Liver (tissue), 9 donors: ENCODE results near the gene QDPR. TPM values are rescaled to one million over a fixed set of nuclear protein-coding genes. Genes with fewer than 3 reads are reported as not detected.

Experiments
- DNase-seq: peaks from one replicate; pipeline ENCODE4 v3.0.0-alpha.2; 2017; ENCODE audit warnings: low spot score
- H3K27ac ChIP-seq, 2 donors: one replicate each; pipeline ENCODE4 v1.7.0; 2013; ENCODE audit warnings: inconsistent platforms in 2 of 2, low read length in 2 of 2, control low read depth in 1 of 2, low read depth in 1 of 2, mild to moderate bottlenecking in 1 of 2
- H3K27me3 ChIP-seq, 4 donors: one replicate each; pipeline versions ENCODE4 v1.6.1 to v1.7.0; 2013; ENCODE audit warnings: low read length in 3 of 4, inconsistent platforms in 1 of 4, mild to moderate bottlenecking in 1 of 4, moderate library complexity in 1 of 4; ENCODE audit not compliant: control insufficient read depth in 4 of 4, insufficient read depth in 4 of 4
- H3K36me3 ChIP-seq, 4 donors: one replicate each; pipeline versions ENCODE4 v1.6.1 to v1.7.0; 2013; ENCODE audit warnings: low read length in 3 of 4, mild to moderate bottlenecking in 3 of 4, low read depth in 1 of 4, moderate library complexity in 1 of 4; ENCODE audit not compliant: control insufficient read depth in 4 of 4, insufficient read depth in 3 of 4
- H3K4me1 ChIP-seq, 4 donors: one replicate each; pipeline versions ENCODE4 v1.6.1 to v1.7.0; 2013; ENCODE audit warnings: low read length in 3 of 4, mild to moderate bottlenecking in 3 of 4, moderate library complexity in 1 of 4; ENCODE audit not compliant: control insufficient read depth in 4 of 4, insufficient read depth in 4 of 4
- H3K4me3 ChIP-seq, 3 donors: one replicate each; pipeline versions ENCODE4 v1.6.1 to v1.7.0; 2013; ENCODE audit warnings: low read length in 3 of 3, control low read depth in 1 of 3, low read depth in 1 of 3, mild to moderate bottlenecking in 1 of 3
- H3K9ac ChIP-seq, 2 donors: one replicate each; pipeline ENCODE4 v1.7.0; 2013; ENCODE audit warnings: low read length in 2 of 2, mild to moderate bottlenecking in 2 of 2, moderate library complexity in 2 of 2, control low read depth in 1 of 2, low read depth in 1 of 2
- H3K9me3 ChIP-seq, 4 donors: one replicate each; pipeline versions ENCODE4 v1.6.1 to v1.7.0; 2013; ENCODE audit warnings: low read length in 3 of 4; ENCODE audit not compliant: control insufficient read depth in 4 of 4
- FOXA1 ChIP-seq: IDR thresholded peaks from 2 replicates; pipeline ENCODE4 v1.6.1; 2016; ENCODE audit warnings: antibody characterized with exemption
- FOXA2 ChIP-seq: IDR thresholded peaks from 2 replicates; pipeline ENCODE4 v1.6.1; 2016; ENCODE audit warnings: antibody characterized with exemption
- GABPA ChIP-seq, 2 donors: IDR thresholded peaks in 1 of 2; conservative IDR thresholded peaks in 1 of 2; 2 replicates each; pipeline ENCODE4 v1.6.1; 2016; ENCODE audit warnings: antibody characterized with exemption in 2 of 2, mild to moderate bottlenecking in 1 of 2, moderate library complexity in 1 of 2
- HNF4A ChIP-seq, 2 donors: conservative IDR thresholded peaks; 2 replicates each; pipeline ENCODE4 v1.6.1; 2016; ENCODE audit warnings: antibody characterized with exemption in 2 of 2, mild to moderate bottlenecking in 2 of 2
- HNF4G ChIP-seq: IDR thresholded peaks from 2 replicates; pipeline ENCODE4 v1.6.1; 2016; ENCODE audit warnings: antibody characterized with exemption
- MAX ChIP-seq: IDR thresholded peaks from 2 replicates; pipeline ENCODE4 v1.6.1; 2016; ENCODE audit warnings: antibody characterized with exemption
- RAD21 ChIP-seq, 2 donors: IDR thresholded peaks; 2 replicates each; pipeline ENCODE4 v1.6.1; 2016; ENCODE audit warnings: antibody characterized with exemption in 2 of 2, mild to moderate bottlenecking in 2 of 2
- REST ChIP-seq: IDR thresholded peaks from 2 replicates; pipeline ENCODE4 v1.6.1; 2016; ENCODE audit warnings: antibody characterized with exemption, mild to moderate bottlenecking
- SP1 ChIP-seq: IDR thresholded peaks from 2 replicates; pipeline ENCODE4 v1.6.1; 2018; ENCODE audit warnings: antibody characterized with exemption, mild to moderate bottlenecking
- ZBTB33 ChIP-seq: IDR thresholded peaks from 2 replicates; pipeline ENCODE4 v1.6.1; 2016; ENCODE audit warnings: antibody characterized with exemption
- WGBS: extraction: QIAGEN DNeasy Blood & Tissue Kit; methylation state at CpG from one replicate; pipeline ENCODE4 v1.1.7; 2013; 5-methylcytosine and 5-hydroxymethylcytosine counted together
- polyA plus RNA-seq, 2 donors: library from polyadenylated mRNA; stranded (reverse) in 1 of 2; unstranded in 1 of 2; fragments of 200-250 nt in 1 of 2; fragments of >200 nt in 1 of 2; fragmentation: Nextera tagmentation in 1 of 2; extraction: Ambion mirVana in 1 of 2; gene quantifications; one replicate each; pipeline versions ENCODE4 v1.2.1 to v1.2.3, GENCODE V29; 2013 to 2015
- total RNA-seq, 2 donors: library from RNA; depleted of rRNA; stranded (reverse); fragments of >200 nt; gene quantifications; one replicate each; pipeline ENCODE4 v1.2.3, GENCODE V29; 2014
- TF ChIP-seq, protein P1 (sequence below): fragments of 150-350 bp; IDR thresholded peaks from 2 replicates; pipeline ENCODE4 v1.5.1; 2017; ENCODE audit warnings: improper control_type of control experiment, low read depth, low read length; ENCODE audit not compliant: missing input control
- TF ChIP-seq, protein P2 (sequence below): IDR thresholded peaks from 2 replicates; pipeline ENCODE4 v1.6.1; 2016; ENCODE audit warnings: antibody characterized with exemption
- donor health status: healthy.
- donor health status: healthy.
- donor health status: healthy.
- donor health status: healthy.
- donor health status: healthy.

The QDPR gene
- total and polyA plus RNA-seq, 4 donors = 38.0 to 137 (median 104) TPM

DNA sequence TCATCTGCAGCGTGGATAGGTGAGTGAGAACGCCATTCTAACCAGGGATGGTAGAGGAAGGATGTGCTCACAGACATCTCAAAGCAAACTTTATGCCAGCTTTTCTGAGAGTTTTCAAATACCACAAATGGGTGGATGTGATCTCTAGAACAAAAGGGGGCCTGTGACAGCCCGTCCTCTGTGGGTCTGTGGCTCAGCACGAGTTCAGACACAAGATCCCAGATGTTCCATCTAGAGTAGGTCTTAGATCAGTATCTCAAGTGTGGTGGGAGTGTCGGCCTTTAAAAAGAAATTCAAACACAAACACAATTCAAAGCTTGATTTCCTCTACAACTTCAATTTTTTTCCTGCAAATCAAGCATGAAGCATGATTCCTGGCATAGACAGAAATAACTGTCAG is 22.8 kb downstream of the QDPR start:
- no peak overlapping the region for H3K4me3 ChIP-seq
- no peaks in the 10 kb centered on the region for H3K9me3 ChIP-seq
- peak overlapping the region in 1 of 2 donors; percentile 52 for H3K27ac ChIP-seq
- H3K9ac ChIP-seq = no peak overlapping the region
- H3K36me3 ChIP-seq = peaks cover 11 to 24% (median 23%) of the 10 kb centered on the region in 4 donors
- H3K27me3 ChIP-seq = no peaks in the 10 kb centered on the region
- TF ChIP-seq FOXA2 = no peak
- no peak for TF ChIP-seq HNF4A (conservative IDR thresholded peaks at IDR 0.05)
- peaks cover 21 to 47% (median 36%) of the 10 kb centered on the region in 4 donors for H3K4me1 ChIP-seq
- 91% methylated on average over 5 of the region's 5 CpGs for WGBS
- DNase-seq = no peak

DNA sequence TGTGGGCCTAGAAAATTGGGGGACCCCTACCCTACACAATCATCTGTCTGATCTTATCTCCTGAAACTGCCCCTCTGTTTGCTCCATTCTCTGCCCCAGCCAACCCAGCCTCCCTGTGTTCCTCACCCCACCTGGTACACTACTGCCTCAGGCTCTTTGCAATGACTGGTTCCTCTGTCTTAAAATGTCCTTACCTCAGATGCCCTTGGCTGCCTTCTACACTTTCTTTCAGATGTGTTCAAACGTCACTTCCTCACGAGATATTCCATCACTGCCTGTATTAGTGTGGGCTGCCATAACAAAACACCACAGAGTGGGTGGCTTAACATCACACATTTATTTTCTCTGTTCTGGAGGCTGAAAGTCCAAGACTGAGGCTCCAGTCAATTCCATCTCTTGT is 29.2 kb downstream of the QDPR start:
- Histone ChIP-seq H3K4me3 (no peak overlapping the region), H3K36me3 (peaks cover 10 to 24% (median 15%) of the 10 kb centered on the region in 4 donors), H3K27me3 (no peaks in the 10 kb centered on the region), H3K9me3 (peaks cover 0 to 3% (median 0%) of the 10 kb centered on the region in 4 donors), H3K9ac (no peak overlapping the region), H3K27ac (no peak overlapping the region), H3K4me1 (no peaks in the 10 kb centered on the region)
- 93% methylated on average over 2 of the region's 2 CpGs for WGBS
- TF ChIP-seq RAD21 (IDR thresholded peaks at IDR 0.05) (no peak), HNF4A (conservative IDR thresholded peaks at IDR 0.05) (no peak), GABPA (IDR thresholded peaks at IDR 0.05 in 1 of 2, conservative IDR thresholded peaks at IDR 0.05 in 1 of 2) (no peak), HNF4G (no peak), MAX (no peak), ZBTB33 (no peak), REST (no peak), SP1 (no peak), FOXA1 (no peak)
- TF ChIP-seq, protein P1, sequence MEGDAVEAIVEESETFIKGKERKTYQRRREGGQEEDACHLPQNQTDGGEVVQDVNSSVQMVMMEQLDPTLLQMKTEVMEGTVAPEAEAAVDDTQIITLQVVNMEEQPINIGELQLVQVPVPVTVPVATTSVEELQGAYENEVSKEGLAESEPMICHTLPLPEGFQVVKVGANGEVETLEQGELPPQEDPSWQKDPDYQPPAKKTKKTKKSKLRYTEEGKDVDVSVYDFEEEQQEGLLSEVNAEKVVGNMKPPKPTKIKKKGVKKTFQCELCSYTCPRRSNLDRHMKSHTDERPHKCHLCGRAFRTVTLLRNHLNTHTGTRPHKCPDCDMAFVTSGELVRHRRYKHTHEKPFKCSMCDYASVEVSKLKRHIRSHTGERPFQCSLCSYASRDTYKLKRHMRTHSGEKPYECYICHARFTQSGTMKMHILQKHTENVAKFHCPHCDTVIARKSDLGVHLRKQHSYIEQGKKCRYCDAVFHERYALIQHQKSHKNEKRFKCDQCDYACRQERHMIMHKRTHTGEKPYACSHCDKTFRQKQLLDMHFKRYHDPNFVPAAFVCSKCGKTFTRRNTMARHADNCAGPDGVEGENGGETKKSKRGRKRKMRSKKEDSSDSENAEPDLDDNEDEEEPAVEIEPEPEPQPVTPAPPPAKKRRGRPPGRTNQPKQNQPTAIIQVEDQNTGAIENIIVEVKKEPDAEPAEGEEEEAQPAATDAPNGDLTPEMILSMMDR = no peak
- TF ChIP-seq, protein P2, sequence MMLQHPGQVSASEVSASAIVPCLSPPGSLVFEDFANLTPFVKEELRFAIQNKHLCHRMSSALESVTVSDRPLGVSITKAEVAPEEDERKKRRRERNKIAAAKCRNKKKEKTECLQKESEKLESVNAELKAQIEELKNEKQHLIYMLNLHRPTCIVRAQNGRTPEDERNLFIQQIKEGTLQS = no peak
- no peak for DNase-seq
